ENCODE data around the gene BTBD1.

DNA sequence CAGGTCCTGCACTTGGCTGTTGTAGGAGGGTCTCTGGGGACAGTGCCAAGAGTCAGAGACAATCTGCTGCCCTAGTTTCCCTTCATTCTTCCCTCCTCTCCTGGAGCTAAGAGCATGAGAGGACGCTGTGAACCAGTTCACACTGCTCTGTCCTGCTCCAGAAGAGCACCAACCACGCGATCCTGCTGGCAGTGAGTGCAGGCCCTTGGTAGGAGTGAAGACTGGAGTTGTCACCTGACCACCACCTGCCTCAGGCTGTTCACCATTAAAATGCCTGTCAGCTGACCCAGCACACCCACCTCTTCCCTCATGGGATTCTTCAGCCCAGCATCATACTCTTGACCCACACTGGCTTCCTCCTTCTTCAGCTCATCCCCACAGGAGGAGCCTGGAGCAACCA lies 43.3 kb upstream of the BTBD1 start:
- TF ChIP-seq EZH2 (IDR thresholded peaks at IDR 0.05; ENCODE audit: insufficient read depth, poor library complexity, severe bottlenecking): no peak
- TF ChIP-seq EZH2phosphoT487 (IDR thresholded peaks at IDR 0.05; ENCODE audit: insufficient read depth, low read depth): no peak
